ENCODE measurements around the gene ASB9. TPM values are rescaled to one million over a fixed set of nuclear protein-coding genes. Genes with fewer than 3 reads are reported as not detected.

Gene ASB9
- total RNA-seq, 1 donor from 2014 or later, result 0.28 TPM

GRCh38 chrX:15241301-15241700 is 28.6 kb downstream of the ASB9 start:
- H3K27ac Mint-ChIP-seq (ENCODE audit: unreplicated experiment), result no peak overlapping the region

GRCh38 chrX:15240414-15240813 is 29.5 kb downstream of the ASB9 start:
- no peak for TF ChIP-seq CTCF (conservative IDR thresholded peaks at IDR 0.05)
- peaks cover 9% of the 10 kb centered on the region for H3K9me3 Mint-ChIP-seq

More at GRCh38 chrX:15241301-15241700, 28.6 kb downstream of the ASB9 start:
- Mint-ChIP-seq H3K9me3 (peaks cover 7% of the 10 kb centered on the region), H3K27me3 (ENCODE audit: low read depth) (no peaks in the 10 kb centered on the region), H3K36me3 (ENCODE audit: low read depth) (peaks cover 4% of the 10 kb centered on the region), H3K4me3 (no peak overlapping the region), H3K4me1 (peaks cover 18% of the 10 kb centered on the region)
- no peak for DNase-seq (ENCODE audit: low read depth, low spot score)
- no peak for TF ChIP-seq CTCF (conservative IDR thresholded peaks at IDR 0.05)

DNA sequence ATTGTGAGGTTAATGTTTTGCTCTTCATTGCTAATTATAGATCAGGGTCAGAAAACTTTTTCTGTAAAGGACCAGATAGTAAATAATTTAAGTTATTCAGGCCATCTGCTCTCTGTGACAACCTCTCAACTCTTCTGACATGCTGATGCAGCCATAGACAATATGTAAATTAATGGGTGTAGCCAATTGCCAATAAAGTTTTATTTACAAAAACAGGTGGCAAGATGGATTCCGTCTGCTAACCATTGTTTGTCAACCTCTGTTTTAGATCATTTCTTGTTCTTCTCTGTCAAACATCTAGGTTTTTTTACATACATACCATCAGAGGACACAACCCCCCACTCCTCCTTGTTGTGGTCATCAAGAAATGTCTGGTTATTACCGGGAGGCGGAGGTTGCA is 33.7 kb downstream of the ASB9 start:
- peaks cover 8% of the 10 kb centered on the region for H3K4me1 Mint-ChIP-seq
- H3K36me3 Mint-ChIP-seq (ENCODE audit: low read depth), result peaks cover 6% of the 10 kb centered on the region
- H3K4me3 Mint-ChIP-seq, result no peak overlapping the region
- DNase-seq (ENCODE audit: low read depth, low spot score), result no peak
- no peaks in the 10 kb centered on the region for H3K27me3 Mint-ChIP-seq (ENCODE audit: low read depth)
- no peak for TF ChIP-seq CTCF (conservative IDR thresholded peaks at IDR 0.05)
- peaks cover 13% of the 10 kb centered on the region for H3K9me3 Mint-ChIP-seq
- no peak overlapping the region for H3K27ac Mint-ChIP-seq (ENCODE audit: unreplicated experiment)

More at GRCh38 chrX:15240414-15240813, 29.5 kb downstream of the ASB9 start:
- no peak for DNase-seq (ENCODE audit: low read depth, low spot score)
- Mint-ChIP-seq H3K4me1 (peaks cover 18% of the 10 kb centered on the region), H3K36me3 (ENCODE audit: low read depth) (peaks cover 4% of the 10 kb centered on the region), H3K27me3 (ENCODE audit: low read depth) (no peaks in the 10 kb centered on the region), H3K4me3 (no peak overlapping the region), H3K27ac (ENCODE audit: unreplicated experiment) (no peak overlapping the region)

GRCh38 chrX:15235001-15235400 is 34.9 kb downstream of the ASB9 start:
- Mint-ChIP-seq H3K27ac (ENCODE audit: unreplicated experiment) (no peak overlapping the region), H3K27me3 (ENCODE audit: low read depth) (no peaks in the 10 kb centered on the region), H3K4me3 (no peak overlapping the region), H3K36me3 (ENCODE audit: low read depth) (peaks cover 6% of the 10 kb centered on the region), H3K4me1 (peaks cover 8% of the 10 kb centered on the region), H3K9me3 (peaks cover 13% of the 10 kb centered on the region)
- no peak for TF ChIP-seq CTCF (conservative IDR thresholded peaks at IDR 0.05)
- no peak for DNase-seq (ENCODE audit: low read depth, low spot score)

- no peak for TF ChIP-seq CTCF (conservative IDR thresholded peaks at IDR 0.05)
- Mint-ChIP-seq H3K4me3 (no peak overlapping the region), H3K27me3 (ENCODE audit: low read depth) (no peaks in the 10 kb centered on the region), H3K36me3 (ENCODE audit: low read depth) (peaks cover 6% of the 10 kb centered on the region), H3K9me3 (peaks cover 13% of the 10 kb centered on the region), H3K4me1 (peaks cover 9% of the 10 kb centered on the region), H3K27ac (ENCODE audit: unreplicated experiment) (peak overlapping the region; percentile 90)
- DNase-seq (ENCODE audit: low read depth, low spot score), result no peak
These were observed 36.4 kb downstream of the ASB9 start for GRCh38 chrX:15233416-15234015.
